Thoracic aorta (tissue), 2 donors: ENCODE measurements around the gene ABCA9. TPM values are rescaled to one million over a fixed set of nuclear protein-coding genes. Genes with fewer than 3 reads are reported as not detected.

Experiments used
- ATAC-seq: fragments of 150-250 bp; one replicate; pipeline ENCODE4 v1.8.0; 2017; ENCODE audit warnings: low read depth; ENCODE audit not compliant: insufficient number of reproducible peaks, low FRiP score
- DNase-seq: peaks from one replicate; pipeline ENCODE4 v3.0.0-alpha.2; 2020; ENCODE audit warnings: low spot score
- H3K27ac ChIP-seq, 2 donors: fragments of 200-600 bp; sonication (generic); 1 replicate in 1 of 2; 2 replicates in 1 of 2; pipeline ENCODE4 v1.5.1; 2016; ENCODE audit warnings: mild to moderate bottlenecking in 2 of 2, moderate library complexity in 2 of 2
- H3K27me3 ChIP-seq: fragments of 200-600 bp; sonication (generic); replicated peaks from 2 replicates; pipeline ENCODE4 v1.6.0; 2016; ENCODE audit warnings: mild to moderate bottlenecking; ENCODE audit not compliant: insufficient read depth
- H3K36me3 ChIP-seq: fragments of 200-600 bp; sonication (generic); one replicate; pipeline ENCODE4 v1.5.1; 2016
- H3K4me1 ChIP-seq, 2 donors: fragments of 200-600 bp; sonication (generic); 1 replicate in 1 of 2; 2 replicates in 1 of 2; pipeline versions ENCODE4 v1.5.1 to v1.6.0; 2016; ENCODE audit warnings: low read depth in 2 of 2, mild to moderate bottlenecking in 1 of 2; ENCODE audit not compliant: control insufficient read depth in 1 of 2
- H3K4me3 ChIP-seq: fragments of 200-600 bp; sonication (generic); 2 replicates; pipeline ENCODE4 v1.5.1; 2016; ENCODE audit warnings: mild to moderate bottlenecking
- H3K9me3 ChIP-seq: fragments of 200-600 bp; sonication (generic); 2 replicates; pipeline ENCODE4 v1.5.1; 2016
- total RNA-seq, 2 donors: library from RNA; depleted of rRNA; stranded (reverse); fragments of >200 nt; gene quantifications; one replicate each; pipeline versions ENCODE4 v1.1.0 to v1.2.3, GENCODE V29; 2016
- TF ChIP-seq, protein P1 (sequence below): fragments of 200-600 bp; sonication (generic); IDR thresholded peaks from one replicate; pipeline ENCODE4 v1.5.1; 2019; ENCODE audit warnings: antibody characterized with exemption

ABCA9 gene
- total RNA-seq, 2 donors from 2014 or later, result 31.5 to 38.6 TPM

DNA sequence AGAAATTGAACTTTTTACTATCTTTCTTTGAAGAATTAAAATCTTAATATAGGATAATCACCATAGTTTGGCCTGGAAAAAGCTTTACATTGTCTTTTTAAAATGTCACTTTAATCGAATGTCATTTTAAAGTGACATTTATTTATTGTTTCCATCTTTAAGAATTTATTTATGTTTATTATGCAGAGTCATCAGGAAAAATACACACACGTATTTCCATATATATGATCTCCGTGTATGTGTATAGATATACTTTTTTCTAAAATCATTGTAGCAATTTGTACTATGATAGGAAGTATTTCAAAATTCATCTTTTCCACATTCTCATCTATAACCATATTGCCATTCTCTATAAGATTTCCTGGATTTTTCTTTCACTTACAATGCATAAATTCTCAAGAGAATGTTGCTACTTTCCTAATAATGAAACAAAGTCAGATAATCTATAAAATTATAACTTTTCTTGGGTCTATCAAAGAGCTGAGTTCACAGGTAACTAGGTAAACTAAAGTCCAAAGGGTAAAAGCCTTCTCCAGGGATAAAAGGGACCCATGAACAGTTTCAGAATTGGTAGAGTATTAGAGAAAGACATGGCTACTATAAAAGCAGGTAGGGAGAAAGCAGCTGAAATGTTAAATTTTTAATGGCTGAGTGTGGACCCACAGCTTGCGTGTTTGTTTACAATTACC, 117.5 kb downstream of the ABCA9 start:
- H3K27ac ChIP-seq, result no peak overlapping the region
- no peaks in the 10 kb centered on the region for H3K4me1 ChIP-seq
- H3K27me3 ChIP-seq, result no peaks in the 10 kb centered on the region
- no peaks in the 10 kb centered on the region for H3K36me3 ChIP-seq
- TF ChIP-seq, protein P1, sequence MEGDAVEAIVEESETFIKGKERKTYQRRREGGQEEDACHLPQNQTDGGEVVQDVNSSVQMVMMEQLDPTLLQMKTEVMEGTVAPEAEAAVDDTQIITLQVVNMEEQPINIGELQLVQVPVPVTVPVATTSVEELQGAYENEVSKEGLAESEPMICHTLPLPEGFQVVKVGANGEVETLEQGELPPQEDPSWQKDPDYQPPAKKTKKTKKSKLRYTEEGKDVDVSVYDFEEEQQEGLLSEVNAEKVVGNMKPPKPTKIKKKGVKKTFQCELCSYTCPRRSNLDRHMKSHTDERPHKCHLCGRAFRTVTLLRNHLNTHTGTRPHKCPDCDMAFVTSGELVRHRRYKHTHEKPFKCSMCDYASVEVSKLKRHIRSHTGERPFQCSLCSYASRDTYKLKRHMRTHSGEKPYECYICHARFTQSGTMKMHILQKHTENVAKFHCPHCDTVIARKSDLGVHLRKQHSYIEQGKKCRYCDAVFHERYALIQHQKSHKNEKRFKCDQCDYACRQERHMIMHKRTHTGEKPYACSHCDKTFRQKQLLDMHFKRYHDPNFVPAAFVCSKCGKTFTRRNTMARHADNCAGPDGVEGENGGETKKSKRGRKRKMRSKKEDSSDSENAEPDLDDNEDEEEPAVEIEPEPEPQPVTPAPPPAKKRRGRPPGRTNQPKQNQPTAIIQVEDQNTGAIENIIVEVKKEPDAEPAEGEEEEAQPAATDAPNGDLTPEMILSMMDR, result no peak
- ATAC-seq (no peak), DNase-seq (no peak)
- H3K9me3 ChIP-seq, result no peaks in the 10 kb centered on the region
- H3K4me3 ChIP-seq, result no peak overlapping the region

DNA sequence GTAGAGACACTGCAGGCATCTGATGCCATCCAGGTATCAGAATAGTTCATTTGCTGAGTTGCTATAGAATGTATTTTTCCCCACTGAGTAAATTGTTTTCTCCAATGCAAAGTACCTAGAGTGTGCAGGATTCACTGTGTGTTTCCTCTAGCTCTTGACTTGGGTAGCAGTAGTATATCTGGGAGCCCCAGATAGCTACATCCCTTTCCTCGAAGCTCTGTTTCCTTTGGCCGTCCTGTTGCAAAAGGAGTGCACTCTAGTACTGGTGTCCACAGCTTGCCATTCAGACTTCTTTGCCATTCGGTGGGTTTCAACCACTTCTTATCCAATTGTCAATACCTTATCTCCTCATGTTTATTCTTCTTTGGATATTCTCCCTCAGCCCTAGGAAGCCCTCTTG, 118.3 kb downstream of the ABCA9 start:
- no peaks in the 10 kb centered on the region for H3K27me3 ChIP-seq
- no peak overlapping the region for H3K4me3 ChIP-seq
- no peaks in the 10 kb centered on the region for H3K36me3 ChIP-seq
- no peaks in the 10 kb centered on the region for H3K9me3 ChIP-seq
- no peaks in the 10 kb centered on the region for H3K4me1 ChIP-seq
- no peak for ATAC-seq
- H3K27ac ChIP-seq, result no peak overlapping the region
- DNase-seq, result no peak
- TF ChIP-seq, protein P1, result no peak

DNA sequence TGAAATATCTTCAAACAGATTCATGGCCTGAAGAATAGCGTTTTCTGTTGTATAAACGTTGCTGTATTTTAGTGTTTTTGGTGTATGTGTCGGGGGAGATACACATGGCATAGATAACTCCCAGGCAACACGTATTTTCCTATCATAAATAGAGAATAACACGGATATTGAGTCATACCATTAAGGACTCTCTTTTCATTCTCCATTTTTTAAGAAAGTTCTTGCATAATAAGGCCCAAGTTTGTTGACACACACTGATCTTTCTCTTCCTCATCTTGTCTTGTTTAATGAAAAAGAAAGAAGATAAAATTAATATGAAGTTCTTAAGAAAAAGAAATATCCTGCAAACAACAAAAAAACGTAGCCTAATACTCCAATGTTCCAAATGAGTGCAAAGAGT, 119.0 kb downstream of the ABCA9 start:
- TF ChIP-seq, protein P1, result no peak
- no peak for ATAC-seq

DNA sequence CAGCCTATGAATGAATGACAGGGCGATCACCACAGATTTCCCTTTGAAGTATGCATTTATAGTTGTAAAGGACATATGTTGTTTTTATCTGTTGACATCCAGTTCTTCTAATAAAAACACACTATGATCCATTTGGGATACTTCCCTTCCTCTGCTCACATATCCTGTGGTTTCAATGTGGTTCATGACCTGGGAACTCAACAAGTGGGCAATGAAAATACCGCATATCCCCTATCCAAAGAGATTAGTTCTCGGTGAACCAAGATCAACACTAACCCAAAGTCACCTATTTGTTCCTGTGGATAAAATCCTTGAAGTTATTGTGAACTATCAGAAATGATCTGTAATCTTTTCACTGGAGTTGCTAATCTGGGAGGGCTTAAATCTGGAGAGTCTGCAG, 121.5 kb downstream of the ABCA9 start:
- DNase-seq, result no peak
- no peaks in the 10 kb centered on the region for H3K4me1 ChIP-seq
- no peak overlapping the region for H3K27ac ChIP-seq
- H3K36me3 ChIP-seq, result no peaks in the 10 kb centered on the region
- H3K4me3 ChIP-seq, result no peak overlapping the region
- TF ChIP-seq, protein P1, result no peak
- no peak for ATAC-seq
- H3K9me3 ChIP-seq, result no peaks in the 10 kb centered on the region
- no peaks in the 10 kb centered on the region for H3K27me3 ChIP-seq

More for the DNA sequence above, 119.0 kb downstream of the ABCA9 start:
- H3K9me3 ChIP-seq, result no peaks in the 10 kb centered on the region
- H3K4me1 ChIP-seq, result no peaks in the 10 kb centered on the region
- no peak overlapping the region for H3K27ac ChIP-seq
- H3K36me3 ChIP-seq, result no peaks in the 10 kb centered on the region
- DNase-seq, result no peak
- H3K27me3 ChIP-seq, result no peaks in the 10 kb centered on the region
- H3K4me3 ChIP-seq, result no peak overlapping the region

DNA sequence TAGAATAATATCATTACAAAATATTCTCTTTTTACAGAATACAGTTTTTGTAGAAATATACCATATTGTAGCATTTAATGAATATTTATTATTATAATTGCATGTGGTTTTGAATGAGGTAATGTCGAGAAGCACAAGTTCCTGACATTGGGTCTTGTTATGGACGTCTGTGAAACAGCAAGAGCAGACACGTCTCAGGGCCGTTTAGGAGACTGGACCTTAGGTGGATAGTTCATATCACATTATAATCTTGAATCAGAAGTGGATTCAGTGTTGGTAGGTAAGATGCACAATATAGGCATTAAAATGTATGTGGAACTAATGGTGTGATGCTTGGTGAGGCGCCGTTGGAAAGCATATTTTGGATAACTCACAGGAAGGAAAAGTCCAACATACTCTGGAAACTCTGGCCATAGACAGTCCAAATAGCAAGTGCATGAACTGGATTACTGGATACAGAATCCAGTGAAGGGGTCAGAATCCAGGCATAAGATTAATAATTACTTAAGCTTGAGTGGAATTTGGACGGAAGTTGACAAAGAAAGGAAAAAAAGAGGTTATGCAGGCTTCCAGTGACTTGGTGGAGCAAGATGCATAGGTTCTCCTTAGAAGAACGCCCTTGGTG, 122.7 kb downstream of the ABCA9 start:
- no peak overlapping the region for H3K4me3 ChIP-seq
- TF ChIP-seq, protein P1, result no peak
- H3K27ac ChIP-seq, result no peak overlapping the region
- ATAC-seq (no peak), DNase-seq (no peak)
- no peaks in the 10 kb centered on the region for H3K36me3 ChIP-seq
- no peaks in the 10 kb centered on the region for H3K9me3 ChIP-seq
- no peaks in the 10 kb centered on the region for H3K27me3 ChIP-seq
- no peaks in the 10 kb centered on the region for H3K4me1 ChIP-seq
